Epithelial cell of esophagus (primary cell): Measurements from ENCODE around the gene CLSTN2.

ENCODE experiments used
- DNase-seq: peaks from one replicate; pipeline ENCODE4 v3.0.0; 2010; ENCODE audit warnings: low read depth
- H3K4me3 ChIP-seq: 2 replicates; pipeline ENCODE4 v1.5.1; 2011; ENCODE audit warnings: mild to moderate bottlenecking, low read length, control low read depth
- CTCF ChIP-seq: IDR thresholded peaks from 2 replicates; pipeline ENCODE4 v1.5.1; 2011; ENCODE audit warnings: low read depth, mild to moderate bottlenecking, low read length, control low read depth, inconsistent platforms; ENCODE audit not compliant: insufficient read depth; ENCODE audit errors: missing control alignments

Gene CLSTN2

DNA sequence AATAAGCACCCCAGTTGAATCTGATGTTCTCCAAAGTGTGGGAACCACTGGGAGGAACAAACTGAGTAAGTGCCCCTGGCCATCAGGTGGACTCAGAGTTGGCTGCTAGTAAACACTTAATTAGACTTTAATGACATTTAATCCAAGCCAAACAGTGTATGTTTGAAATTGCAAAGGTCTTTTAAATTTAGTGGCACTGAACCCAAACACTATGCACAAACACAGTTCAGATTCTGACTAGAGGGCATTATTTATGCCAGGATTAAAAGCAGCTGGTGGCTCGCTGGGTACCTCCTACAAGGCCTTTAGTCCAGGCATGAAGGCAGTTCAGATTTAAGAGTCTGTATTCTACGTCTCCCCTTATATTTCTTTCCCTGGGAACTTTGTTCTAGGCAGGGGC, 264.8 kb downstream of the CLSTN2 start:
- no peak overlapping the region for H3K4me3 ChIP-seq
- TF ChIP-seq CTCF = no peak
- DNase-seq = no peak

DNA sequence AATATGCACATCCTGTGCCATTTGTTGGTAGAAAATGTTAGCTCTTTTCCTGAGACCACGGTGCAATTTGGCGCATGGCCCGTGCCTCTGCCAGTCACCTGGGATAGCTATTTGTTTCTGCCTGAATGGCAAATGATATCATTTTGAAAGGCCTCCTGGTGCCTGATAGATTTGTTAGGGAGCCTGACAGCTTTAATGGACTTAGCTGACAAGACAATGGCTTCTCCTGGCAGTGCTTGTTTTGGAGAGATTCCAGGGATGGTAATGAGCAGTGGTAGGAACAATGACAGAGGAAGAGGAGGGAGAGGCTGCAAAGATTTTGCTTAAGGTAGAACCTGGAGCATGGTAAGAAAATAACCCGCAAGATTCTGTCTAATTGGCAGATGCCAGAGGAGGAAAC, 268.5 kb downstream of the CLSTN2 start:
- DNase-seq = no peak
- TF ChIP-seq CTCF = no peak
- H3K4me3 ChIP-seq = no peak overlapping the region

DNA sequence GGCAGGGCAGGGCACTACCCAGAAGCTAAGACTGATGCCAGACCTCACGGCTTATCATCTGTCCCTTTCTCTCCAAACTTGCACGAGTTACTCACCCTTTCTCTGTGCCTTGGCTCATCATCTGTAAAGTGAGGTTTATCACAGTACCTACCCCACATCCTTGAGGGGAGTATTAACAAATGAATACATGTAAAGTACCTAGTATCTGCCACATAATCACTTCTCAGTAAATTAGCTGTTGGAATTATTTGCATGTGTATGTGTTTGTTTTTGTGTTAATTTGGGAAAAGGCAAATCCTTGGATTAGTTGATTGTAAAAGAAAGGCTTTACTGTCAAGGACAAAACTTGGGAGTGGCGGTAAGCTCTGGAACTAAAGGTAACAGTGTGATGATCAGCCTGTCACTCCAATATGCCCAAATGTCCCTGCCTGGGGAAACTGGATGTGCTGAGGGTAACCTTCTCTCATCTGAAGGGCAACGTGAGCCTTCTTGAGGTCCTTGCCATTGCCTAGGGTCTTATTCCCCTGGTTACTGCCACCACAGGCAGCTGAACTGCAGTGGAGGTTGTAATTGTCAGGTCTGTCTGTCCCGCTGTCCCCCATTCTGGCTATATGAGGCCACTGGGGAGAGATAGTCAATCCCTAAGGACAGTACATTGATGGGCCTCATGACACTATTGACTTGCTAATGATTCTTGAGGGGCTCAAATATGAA, 269.4 kb downstream of the CLSTN2 start:
- TF ChIP-seq CTCF = no peak
- H3K4me3 ChIP-seq = no peak overlapping the region
- no peak for DNase-seq

GRCh38 chr3:140205598-140205997, 270.6 kb downstream of the CLSTN2 start:
- no peak overlapping the region for H3K4me3 ChIP-seq

GRCh38 chr3:140206196-140207040, 271.4 kb downstream of the CLSTN2 start:
- DNase-seq = peak; percentile 51
- no peak overlapping the region for H3K4me3 ChIP-seq
- TF ChIP-seq CTCF = peak; percentile 34

More at GRCh38 chr3:140205598-140205997, 270.6 kb downstream of the CLSTN2 start:
- DNase-seq = no peak
- TF ChIP-seq CTCF = no peak

GRCh38 chr3:140207541-140207940, 272.6 kb downstream of the CLSTN2 start:
- H3K4me3 ChIP-seq = no peak overlapping the region
- TF ChIP-seq CTCF = no peak
- no peak for DNase-seq
